GM19395 (cell line): ENCODE measurements around the gene FAM200B.

Experiments
- ATAC-seq: cut with Tn5 transposase; IDR thresholded peaks from one replicate; pipeline ENCODE4 v1.9.1; 2021; ENCODE audit warnings: mild to moderate bottlenecking, moderate library complexity; ENCODE audit not compliant: unreplicated experiment

The FAM200B gene

DNA sequence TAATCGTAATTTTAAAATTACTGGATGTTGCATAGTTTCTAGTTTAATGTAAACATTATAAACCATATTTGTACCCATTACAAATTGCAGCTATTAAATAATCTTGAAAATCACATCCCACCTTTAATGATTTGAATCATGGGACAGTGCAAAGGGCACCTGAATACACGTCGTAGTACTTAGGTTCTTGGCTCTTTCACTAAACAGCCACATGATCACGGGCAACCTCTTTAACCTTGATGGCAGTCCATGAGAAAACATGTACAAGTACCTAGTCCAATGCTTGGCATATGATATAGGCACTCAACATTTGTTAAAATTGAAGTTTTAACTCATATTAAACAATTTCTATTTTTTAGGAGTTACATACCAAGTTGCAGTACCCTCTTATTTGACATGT lies 14.6 kb upstream of the FAM200B start:
- ATAC-seq, result no peak

DNA sequence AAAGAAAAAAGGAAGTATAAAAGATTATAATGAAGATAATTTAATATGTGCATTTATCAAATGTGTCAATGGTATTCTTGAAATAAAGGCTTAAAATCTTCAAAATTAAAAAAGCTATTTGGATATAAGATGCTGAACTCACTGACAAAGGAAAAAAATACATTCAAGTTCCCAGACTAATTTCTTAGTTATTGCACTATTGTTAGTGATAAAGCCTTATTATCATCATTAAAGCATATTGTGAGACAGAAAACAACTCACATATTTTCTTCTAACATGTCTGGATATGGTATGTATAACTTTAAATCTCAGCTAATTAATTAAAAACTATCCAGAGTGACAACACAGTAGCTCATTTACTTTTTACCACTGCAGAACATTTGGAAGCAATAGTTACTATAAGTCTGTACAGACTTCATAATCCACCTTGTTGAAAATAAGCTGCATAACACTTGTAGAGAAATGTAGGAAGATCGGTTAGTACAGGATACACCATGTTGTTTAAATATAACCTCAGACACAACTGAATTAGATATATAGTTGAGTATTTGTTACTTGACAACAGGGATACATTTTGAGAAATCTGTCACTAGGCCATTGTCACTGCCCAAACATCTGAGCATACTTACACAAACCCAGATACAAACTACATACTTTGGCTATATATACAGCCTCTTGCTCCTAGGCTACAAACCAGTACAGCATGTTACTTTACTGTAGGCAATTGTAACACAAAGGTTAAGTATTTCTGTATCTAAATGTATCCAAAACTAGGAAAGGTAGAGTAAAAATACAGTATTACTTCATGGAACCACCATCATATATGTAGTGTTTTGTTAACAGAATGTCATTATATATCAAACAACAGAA lies 12.8 kb upstream of the FAM200B start:
- no peak for ATAC-seq

DNA sequence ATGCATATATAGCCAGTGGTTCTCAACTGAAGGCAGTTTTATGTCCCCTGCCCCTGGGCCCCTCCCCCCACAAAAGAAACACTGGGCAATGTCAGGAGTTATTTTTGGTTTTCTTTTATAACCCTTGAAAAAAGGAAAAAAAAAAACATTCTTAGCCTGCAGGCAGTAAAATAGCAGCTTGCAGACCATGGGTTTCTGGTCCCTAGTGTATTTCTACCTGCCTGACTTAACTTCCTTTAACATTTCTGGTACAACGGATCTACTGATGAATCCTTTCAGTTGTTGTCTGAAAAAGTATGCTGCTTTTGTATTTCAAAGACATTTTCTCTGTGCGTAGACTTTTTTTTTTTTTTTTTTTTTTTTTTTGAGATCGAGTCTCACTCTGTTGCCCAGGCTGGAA lies 11.1 kb upstream of the FAM200B start:
- ATAC-seq, result no peak

DNA sequence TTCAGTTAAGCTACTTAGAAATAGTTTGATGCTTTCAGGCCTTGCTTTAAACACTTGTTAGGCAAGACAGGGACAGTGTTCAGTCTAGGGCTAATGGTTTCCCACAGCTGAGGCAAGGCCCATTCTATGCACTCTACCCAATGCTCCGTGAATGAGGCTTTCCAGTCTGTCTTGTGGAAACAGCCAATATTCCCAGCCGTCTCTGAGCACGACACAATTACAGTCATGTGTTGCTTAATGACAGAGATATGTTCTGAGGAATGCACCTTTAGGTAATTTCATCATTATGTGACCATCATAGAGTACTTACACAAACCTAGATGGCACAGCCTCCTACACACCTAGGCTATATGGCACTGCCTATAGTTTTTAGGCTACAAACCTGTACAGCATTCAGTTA lies 9.5 kb upstream of the FAM200B start:
- no peak for ATAC-seq

DNA sequence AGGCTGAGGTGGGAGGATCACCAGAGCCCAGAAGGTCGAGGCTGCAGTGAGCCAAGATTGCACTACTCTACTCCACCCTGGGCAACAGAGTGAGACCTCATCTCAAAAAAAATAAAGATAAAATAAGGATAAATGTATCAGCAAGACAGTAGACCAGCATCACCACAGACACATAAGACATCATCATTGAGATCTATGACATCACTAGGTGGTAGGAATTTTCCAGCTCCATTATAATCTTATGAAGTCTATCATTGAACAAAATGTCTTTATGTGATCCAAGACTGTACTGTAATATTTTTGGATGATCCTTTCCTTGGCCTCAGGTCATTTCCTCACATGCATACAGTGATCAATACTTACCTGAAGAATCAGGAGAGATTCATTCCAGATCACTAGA lies 8.3 kb upstream of the FAM200B start:
- no peak for ATAC-seq

DNA sequence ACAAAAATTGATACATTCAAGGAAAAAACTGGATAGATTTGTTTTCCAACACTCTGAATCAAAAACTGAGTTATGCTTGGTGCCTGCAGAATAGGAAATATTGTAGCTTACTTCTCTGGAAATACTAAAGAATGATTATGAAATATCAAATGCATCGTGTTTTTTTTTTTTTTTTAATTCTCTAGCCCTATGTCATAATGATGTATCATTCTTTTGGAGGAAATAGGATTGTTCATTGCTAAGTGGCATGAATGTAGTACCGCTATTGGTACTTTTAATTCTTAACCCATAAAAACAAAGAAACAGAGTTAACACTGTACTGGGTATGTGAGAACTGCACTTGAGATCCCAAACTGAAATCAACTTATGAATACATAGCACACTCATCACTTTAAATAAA lies 7.6 kb upstream of the FAM200B start:
- ATAC-seq, result no peak

DNA sequence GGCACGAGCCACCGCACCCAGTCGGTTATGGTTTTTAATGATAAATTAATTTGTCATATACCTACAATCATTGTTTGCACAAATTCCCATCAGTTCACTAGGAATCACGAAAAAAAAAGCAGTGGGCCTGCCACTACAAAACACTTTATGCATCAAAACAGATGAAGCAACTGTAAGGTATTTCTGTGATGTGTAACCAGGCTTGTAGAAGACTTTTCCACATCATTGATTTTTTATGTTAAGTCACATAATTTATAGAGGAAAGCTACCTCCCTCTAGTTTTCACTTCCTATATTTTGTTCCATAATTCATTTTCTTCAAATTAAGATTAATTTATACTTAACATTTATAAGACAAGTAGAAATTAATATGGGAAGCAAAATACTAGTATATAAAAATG lies 6.7 kb upstream of the FAM200B start:
- ATAC-seq, result no peak

DNA sequence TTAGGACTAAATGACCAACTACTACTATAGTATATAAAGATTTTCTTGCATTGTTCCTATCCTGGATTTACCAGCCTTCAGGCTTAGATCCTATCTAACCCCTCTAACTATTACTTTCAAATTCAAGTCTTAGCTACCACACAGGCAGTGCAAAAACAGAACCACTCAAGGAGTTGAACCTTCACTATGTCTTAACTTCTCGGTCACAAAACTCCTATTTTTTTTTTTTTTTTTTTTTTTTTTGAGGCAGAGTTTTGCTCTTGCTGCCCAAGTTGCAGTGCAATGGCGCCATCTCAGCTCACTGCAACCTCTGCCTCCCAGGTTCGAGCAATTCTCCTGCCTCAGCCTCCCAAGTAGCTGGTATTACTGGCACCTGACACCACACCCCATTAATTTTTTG lies 6.3 kb upstream of the FAM200B start:
- ATAC-seq, result no peak

DNA sequence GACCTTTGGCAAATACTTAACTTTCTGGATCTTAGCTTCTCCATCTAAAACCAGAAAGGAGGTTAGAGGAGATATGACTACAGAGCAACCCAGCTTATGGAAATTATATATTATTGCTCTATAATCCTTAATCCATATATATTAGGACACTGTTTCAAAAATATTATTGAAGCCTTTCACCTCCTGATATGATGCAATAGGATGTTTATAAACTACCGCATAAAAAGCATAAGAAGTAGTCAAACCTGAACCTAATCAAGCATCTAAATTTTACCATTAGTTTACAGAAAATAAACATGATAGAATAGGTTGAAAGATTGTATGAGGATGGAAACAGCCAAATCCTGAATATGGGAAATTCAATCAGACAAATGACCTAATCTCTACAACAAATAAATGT lies 5.6 kb upstream of the FAM200B start:
- ATAC-seq, result no peak

DNA sequence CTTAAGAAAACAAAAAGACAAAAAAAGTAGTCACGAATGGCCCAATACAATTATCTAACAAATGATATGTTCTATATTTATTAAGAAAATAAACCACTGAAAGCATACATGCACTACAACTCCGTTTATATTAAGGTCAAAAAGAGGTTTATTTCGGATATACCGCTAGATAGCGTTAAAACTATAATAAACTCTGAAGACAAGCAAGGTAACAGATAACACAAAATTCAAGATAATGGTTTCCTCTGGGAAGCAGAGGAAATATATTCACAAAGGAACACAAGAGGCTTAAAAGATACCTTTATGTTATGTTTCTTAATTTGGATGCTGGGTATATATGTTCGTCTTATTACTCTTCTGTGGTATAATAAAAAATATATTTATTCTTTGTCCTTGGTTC lies 4.7 kb upstream of the FAM200B start:
- no peak for ATAC-seq

DNA sequence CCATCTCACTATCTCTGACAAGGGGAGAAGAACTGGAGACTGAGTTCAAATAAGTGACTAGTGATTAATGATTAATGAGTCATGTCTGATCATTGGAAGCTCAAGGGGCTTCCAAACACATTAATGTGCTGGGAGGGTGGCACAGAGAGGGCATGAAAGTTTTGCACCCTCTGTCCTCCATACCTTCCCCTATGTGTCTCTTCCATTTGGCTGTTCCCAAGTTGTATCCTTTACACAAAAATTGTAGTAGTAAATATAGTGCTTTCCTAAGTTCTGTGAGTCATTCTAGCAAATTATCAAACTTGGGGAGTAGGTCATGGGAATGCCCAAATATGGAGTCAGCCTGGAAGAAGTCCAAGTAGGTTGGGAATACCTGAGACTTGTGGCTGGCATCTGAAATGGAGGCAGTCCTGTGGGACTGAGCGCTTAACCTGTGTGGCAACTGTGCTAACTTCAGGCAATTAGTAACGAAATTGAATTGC lies 4.1 kb upstream of the FAM200B start:
- ATAC-seq, result no peak

DNA sequence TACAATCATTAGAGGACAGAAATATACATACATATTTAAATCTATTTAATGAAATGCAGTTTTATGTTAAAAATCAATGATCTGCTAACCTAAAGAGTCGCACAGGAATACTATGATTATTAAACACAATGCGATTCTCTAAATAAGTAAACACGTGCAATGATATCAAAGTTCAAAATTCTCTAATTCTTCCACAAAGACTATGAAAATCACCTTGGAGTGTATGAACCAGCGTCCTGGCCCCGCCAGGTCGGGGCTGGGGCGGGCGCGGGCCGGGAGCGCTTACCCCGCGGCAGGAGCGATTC lies 608 bp upstream of the FAM200B start:
- ATAC-seq, result no peak

DNA sequence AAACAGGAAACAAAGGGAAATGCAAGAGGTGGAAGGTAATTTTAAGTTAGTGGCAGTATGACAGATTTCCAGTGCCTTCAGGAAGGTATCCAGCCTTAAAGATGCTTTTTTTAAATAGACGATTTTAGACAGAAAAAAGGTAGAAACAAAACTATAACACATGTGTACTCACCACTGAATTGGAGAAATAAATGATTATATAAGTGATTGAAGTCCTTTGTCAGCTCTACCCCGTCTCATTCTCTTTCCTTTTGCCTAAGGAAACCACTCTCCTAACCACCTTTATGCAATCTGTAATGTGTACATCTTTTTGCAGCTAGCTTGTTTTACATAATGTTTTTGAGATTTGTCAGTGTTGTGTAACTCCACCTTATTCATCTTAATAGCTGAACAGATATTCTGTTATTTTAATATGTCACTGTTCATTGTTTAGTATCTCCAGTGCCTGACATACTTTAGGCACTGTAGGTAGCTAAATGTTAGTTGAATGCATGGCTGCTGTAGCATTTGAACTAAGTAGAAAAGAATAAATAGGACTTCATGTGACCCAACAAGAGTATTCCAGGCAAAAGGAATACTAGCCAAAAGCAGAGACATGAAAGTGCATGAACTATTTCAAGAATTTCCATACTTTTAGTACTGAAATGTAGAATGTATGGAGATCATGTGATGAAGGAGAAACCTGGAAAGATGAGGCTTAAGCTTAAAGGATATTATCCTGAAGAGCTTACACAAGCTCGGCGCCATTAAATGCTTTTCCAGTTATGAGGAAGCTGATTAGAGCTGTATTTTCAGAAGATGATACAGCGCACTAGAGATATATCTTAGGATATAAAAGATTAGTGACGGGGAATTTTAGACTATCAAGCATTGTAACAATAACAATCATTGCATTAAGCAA lies 865 bp downstream of the FAM200B start:
- peak; percentile 13 for ATAC-seq

DNA sequence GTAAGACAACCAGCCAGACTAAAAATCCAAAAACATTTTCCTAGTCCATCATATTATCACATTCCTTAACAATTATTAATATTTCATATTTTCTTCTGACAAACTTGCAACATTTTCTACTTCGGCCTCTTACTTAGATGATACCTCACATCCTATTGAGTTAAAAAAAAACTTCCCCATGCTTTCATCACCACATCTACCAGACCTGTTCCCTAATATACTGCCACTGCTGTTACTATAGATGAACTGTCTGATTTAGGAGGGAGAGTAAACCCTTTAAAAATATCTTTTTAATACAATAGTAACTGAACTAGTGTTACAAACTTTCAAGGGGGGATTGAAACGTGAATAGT lies 1.5 kb downstream of the FAM200B start:
- no peak for ATAC-seq

DNA sequence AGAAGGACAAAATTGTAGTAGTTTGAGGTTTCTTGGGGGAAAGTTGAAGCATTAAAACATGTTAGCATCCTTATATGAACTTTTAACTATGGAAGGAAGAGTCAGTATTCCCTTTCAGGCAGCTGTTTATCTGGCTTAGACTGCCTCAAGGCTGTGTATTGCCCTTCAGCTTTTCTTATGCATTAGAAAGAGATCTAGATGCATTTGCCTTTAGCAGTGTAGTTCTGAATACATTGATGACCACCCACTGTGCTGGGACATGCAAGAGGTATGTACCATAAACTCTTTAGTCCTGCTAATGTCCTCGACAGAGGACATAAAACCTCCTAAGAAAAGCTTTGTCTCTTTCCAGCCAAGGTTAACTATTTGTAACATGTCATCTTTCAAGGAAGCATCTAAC lies 2.9 kb downstream of the FAM200B start:
- no peak for ATAC-seq

DNA sequence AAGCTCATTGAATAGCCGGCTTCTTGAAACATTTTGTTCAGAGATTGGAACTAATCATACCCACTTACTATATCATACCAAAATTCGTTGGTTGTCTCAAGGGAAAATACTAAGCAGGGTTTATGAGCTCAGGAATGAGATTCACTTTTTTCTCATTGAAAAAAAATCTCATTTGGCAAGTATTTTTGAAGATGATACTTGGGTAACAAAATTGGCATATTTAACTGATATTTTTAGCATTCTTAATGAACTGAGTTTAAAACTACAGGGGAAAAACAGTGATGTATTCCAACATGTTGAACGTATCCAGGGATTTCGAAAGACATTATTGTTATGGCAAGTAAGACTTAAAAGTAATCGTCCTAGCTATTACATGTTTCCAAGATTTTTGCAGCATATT lies 6.4 kb downstream of the FAM200B start:
- ATAC-seq, result no peak

DNA sequence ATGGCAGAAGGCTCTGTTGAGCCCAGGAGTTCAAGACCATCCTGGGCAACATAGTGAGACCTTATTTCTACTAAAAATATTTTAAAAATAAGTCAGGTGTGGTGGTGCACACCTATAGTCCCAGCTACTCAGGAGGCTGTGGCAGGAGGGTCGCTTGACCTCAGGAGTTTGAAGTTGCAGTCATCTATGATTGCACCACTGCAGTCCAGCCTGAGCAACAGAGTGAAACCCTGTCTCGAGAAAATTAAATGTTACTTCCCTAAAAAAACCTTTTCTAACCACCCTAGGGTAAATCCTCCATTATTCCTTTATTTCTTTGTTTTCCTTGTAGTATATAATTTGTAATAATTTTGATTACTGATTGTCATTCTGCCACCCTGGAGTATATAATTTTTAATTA lies 7.9 kb downstream of the FAM200B start:
- no peak for ATAC-seq

DNA sequence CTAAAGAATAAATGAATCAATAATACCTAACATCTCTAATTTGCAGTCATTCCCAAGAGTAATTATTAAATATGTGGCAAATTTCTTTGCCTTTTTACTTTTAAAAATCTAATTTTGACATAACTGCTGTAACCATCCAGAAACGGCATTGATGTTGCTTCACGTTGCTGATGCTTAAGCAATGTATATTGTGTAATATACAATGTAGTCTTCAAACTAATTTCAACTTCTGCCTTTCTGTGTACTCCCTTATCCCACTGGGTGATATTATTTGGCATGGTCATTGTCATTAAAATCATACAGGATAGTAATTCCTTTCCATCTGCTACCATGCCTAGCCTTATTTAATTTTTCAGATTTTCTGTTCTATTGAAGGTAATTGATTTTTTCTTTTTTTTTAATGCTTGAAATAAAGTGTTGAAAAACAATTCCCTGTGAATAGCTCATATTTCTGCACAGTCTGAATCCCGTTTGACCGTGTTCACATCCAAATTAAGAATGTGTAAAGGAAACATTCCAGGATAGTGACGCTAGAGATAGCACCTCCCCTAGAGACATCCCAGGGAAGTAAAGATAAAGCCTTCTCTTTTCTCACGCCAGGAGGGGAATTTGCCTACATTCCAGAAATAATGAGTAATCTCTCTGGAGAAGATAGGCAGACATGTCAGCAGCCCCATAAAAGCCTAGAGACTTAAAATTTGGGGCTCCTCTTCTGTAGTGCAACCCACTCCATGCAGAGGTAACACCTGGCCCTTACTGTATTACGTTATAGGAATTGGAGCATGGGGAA lies 8.6 kb downstream of the FAM200B start:
- no peak for ATAC-seq

DNA sequence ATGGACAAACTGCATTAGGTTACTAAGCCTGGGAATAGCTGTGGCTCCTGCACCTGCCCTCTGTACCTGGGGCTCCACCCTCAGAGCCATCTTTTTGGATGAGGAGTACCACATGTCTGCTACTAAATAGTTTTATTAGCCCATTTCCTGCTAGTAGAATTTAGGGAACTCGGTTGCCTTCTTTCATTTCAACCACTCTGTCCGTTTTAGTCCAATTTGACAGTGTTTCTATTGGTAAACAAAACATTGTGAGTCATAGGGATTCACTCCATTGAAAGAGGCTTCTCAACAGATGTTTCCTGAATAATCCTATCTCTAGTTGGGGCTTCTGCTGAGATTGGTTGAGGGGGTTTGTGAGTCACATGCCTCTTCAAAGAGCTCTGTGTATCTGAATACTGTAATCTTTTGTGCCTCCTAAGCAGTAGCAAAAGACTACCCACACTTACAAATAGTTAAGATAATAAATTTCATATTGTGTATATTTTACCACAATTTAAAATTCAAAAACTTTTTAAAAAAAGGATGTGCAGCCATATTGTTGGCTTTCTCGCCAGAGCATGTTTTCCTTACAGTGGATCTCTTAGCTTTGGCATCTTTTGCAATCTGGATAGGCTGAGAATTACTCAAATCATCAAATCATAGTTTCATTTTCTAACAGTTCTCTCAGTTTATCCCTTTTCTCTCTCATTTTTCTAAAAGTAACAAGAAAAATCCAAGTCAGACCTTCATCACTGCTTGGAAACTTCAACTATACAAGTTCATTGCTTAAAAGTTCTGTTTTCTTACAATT lies 9.9 kb downstream of the FAM200B start:
- ATAC-seq, result no peak

DNA sequence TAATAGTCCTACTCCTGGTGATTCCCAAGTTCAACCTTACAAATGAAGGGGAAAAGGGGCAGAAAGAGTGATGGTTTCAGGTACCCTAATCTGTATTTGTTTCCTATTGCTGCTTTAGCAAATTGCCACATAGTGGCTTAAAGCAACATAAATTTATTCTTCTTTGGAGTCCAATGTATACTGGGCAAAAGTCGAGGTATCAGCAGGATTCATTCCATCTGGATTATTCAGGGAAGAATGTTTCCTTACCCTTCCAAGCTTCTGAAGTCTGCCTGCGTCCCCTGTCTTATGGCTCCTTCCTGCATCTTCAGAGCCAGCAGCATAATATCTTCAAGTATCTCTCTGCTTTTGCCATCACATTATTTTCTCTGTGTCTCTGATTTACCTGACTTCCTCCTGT lies 11.0 kb downstream of the FAM200B start:
- no peak for ATAC-seq

DNA sequence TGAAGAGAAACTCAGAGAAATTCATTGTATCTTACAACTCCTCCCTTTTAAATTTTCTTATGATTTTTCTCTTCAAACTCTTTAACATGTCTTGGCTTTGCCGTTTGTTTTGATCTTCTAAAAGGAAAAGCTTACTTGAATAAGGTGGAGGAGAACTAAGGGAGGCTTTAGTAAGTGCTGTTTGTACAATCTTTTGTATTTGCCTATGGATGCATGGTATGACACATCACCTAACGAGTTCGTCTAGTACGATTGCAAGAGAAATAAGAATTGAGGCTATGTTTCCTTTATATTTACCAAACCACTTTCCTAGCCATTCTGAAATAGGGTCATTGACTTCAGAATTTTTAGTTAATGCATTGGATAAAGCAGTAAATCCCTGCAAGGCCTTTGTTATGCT lies 12.8 kb downstream of the FAM200B start:
- ATAC-seq, result no peak
